ENCODE data around the gene BMF. TPM values are rescaled to one million over a fixed set of nuclear protein-coding genes. Genes with fewer than 3 reads are reported as not detected.

The BMF gene
- total RNA-seq, 1 donor, result 8.0 TPM

DNA sequence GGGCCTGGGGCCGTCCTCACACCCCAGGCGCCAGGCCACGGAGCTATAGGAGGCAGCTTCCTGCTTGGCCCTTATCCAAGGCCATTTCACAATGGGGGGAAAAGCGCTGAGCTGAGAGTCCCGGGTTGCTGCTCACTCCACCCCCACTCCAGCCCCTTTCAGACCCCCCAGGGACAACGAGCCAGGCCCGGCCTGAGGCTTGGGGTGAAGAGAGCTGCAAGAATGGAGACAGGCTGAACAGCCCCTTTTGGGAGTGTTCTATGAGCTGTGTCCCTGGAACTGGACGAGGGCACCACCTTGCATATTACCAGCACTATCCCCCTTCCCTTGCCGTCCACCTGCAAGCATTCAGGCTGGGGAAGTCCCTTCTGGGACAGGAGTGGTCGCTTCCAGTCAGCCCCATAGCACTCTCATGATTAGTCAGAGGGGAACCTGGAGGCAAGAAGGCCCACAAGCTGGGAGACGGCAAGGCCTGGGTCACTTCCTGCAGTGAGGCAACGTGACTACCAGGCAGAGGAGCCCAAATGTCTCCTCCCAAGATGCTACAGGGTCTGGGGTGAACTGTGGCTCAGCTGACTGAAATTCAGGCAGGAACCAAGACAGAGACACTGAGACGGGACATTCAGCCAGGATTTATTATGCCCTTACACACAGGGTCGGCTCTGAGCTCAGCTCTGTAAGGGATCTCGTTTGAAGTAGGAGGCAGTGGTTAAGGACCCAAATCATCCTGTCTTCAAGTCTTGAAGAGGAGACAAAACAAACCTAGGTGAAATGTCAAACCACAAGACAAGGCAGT, 61.1 kb downstream of the BMF start:
- Histone ChIP-seq H3K4me2 (ENCODE audit: insufficient read depth, low read length) (peak overlapping the region; percentile 30), H3K36me3 (ENCODE audit: insufficient read depth, low read length) (no peaks in the 10 kb centered on the region), H2AFZ (ENCODE audit: low read length) (peak overlapping the region; percentile 52), H3K9me3 (ENCODE audit: low read depth, low read length) (no peaks in the 10 kb centered on the region), H3K27me3 (ENCODE audit: insufficient read depth, low read length) (no peaks in the 10 kb centered on the region), H3K27ac (ENCODE audit: low read depth, low read length) (peak overlapping the region; percentile 62), H4K20me1 (ENCODE audit: insufficient read depth, low read length) (no peaks in the 10 kb centered on the region), H3K4me1 (ENCODE audit: insufficient read depth, low read length) (peaks cover 27% of the 10 kb centered on the region), H3K79me2 (ENCODE audit: insufficient read depth, low read length) (no peaks in the 10 kb centered on the region), H3K4me3 (ENCODE audit: insufficient read depth, low read length) (no peak overlapping the region)
- DNase-seq (ENCODE audit: insufficient read length, low spot score, missing footprints), result peak; percentile 90
- TF ChIP-seq, protein P1, sequence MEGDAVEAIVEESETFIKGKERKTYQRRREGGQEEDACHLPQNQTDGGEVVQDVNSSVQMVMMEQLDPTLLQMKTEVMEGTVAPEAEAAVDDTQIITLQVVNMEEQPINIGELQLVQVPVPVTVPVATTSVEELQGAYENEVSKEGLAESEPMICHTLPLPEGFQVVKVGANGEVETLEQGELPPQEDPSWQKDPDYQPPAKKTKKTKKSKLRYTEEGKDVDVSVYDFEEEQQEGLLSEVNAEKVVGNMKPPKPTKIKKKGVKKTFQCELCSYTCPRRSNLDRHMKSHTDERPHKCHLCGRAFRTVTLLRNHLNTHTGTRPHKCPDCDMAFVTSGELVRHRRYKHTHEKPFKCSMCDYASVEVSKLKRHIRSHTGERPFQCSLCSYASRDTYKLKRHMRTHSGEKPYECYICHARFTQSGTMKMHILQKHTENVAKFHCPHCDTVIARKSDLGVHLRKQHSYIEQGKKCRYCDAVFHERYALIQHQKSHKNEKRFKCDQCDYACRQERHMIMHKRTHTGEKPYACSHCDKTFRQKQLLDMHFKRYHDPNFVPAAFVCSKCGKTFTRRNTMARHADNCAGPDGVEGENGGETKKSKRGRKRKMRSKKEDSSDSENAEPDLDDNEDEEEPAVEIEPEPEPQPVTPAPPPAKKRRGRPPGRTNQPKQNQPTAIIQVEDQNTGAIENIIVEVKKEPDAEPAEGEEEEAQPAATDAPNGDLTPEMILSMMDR (IDR thresholded peaks at IDR 0.05; ENCODE audit: extremely low read depth, low read depth, low read length), result no peak

GRCh38 chr15:40046721-40047414, 61.8 kb downstream of the BMF start:
- H3K4me2 ChIP-seq (ENCODE audit: insufficient read depth, low read length), result peak overlapping the region; percentile 30

DNA sequence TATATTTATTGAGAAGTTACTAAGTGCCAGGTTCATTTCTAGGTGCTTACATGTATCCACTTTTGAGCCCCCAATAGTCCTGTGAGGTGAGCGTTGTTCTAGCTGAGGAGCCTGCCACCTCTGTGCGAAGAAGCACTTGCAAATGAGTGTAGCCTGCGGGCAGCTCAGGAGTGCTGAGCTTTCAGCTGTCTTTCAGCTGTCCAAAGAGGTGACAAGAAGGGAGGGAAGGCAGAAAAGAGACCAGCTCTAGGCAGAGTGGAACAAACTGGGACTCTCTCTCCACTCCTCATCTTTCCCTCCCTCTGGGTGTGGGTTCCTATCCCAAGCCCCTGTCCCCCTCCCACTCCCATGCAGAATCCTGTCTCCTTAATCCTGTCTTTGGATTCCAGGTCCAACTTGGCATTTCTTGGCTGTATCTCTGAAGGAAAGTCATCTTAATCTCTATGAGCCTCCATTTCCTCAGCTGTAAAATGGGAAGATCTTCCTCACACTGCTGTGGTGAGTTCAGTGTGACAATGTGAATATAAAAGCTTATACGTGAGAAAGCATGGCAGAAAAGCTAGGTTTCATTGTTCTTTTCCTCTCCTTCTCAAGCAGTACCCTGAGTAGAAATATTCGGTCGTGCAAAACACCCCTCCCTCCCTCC, 63.0 kb downstream of the BMF start:
- TF ChIP-seq, protein P1 (IDR thresholded peaks at IDR 0.05; ENCODE audit: extremely low read depth, low read depth, low read length), result no peak
- Histone ChIP-seq H3K36me3 (ENCODE audit: insufficient read depth, low read length) (no peaks in the 10 kb centered on the region), H4K20me1 (ENCODE audit: insufficient read depth, low read length) (no peaks in the 10 kb centered on the region), H3K9me3 (ENCODE audit: low read depth, low read length) (no peaks in the 10 kb centered on the region), H3K27me3 (ENCODE audit: insufficient read depth, low read length) (no peaks in the 10 kb centered on the region), H3K79me2 (ENCODE audit: insufficient read depth, low read length) (no peaks in the 10 kb centered on the region), H3K27ac (ENCODE audit: low read depth, low read length) (no peak overlapping the region), H3K4me3 (ENCODE audit: insufficient read depth, low read length) (no peak overlapping the region), H3K4me2 (ENCODE audit: insufficient read depth, low read length) (peak overlapping the region; percentile 77), H2AFZ (ENCODE audit: low read length) (no peak overlapping the region), H3K4me1 (ENCODE audit: insufficient read depth, low read length) (peaks cover 27% of the 10 kb centered on the region)
- no peak for DNase-seq (ENCODE audit: insufficient read length, low spot score, missing footprints)

More at GRCh38 chr15:40046721-40047414, 61.8 kb downstream of the BMF start:
- Histone ChIP-seq H3K4me3 (ENCODE audit: insufficient read depth, low read length) (no peak overlapping the region), H3K27ac (ENCODE audit: low read depth, low read length) (peak overlapping the region; percentile 62), H4K20me1 (ENCODE audit: insufficient read depth, low read length) (no peaks in the 10 kb centered on the region), H3K9me3 (ENCODE audit: low read depth, low read length) (no peaks in the 10 kb centered on the region), H2AFZ (ENCODE audit: low read length) (no peak overlapping the region), H3K36me3 (ENCODE audit: insufficient read depth, low read length) (no peaks in the 10 kb centered on the region), H3K4me1 (ENCODE audit: insufficient read depth, low read length) (peaks cover 27% of the 10 kb centered on the region), H3K27me3 (ENCODE audit: insufficient read depth, low read length) (no peaks in the 10 kb centered on the region), H3K79me2 (ENCODE audit: insufficient read depth, low read length) (no peaks in the 10 kb centered on the region)
- TF ChIP-seq, protein P1 (IDR thresholded peaks at IDR 0.05; ENCODE audit: extremely low read depth, low read depth, low read length), result no peak
- DNase-seq (ENCODE audit: insufficient read length, low spot score, missing footprints), result peak; percentile 97
